Heart right ventricle (tissue), 16 donors: ENCODE measurements around the gene CEBPZ. TPM values are rescaled to one million over a fixed set of nuclear protein-coding genes. Genes with fewer than 3 reads are reported as not detected.
A peak's percentile ranks its signal among the peaks of the same experiment; 100 is the strongest.

ENCODE experiments used
- ATAC-seq, 8 donors: fragments of 200-7000 bp; cut with Tn5 transposase; one replicate each; pipeline ENCODE4 v1.9.1; 2020; ENCODE audit warnings: mild to moderate bottlenecking in 8 of 8, moderate library complexity in 8 of 8, moderate number of reproducible peaks in 1 of 8
- DNase-seq, 2 donors: peaks; one replicate each; pipeline ENCODE4 v3.0.0-alpha.2; 2020
- H3K27ac ChIP-seq, 10 donors: fragments of 200-600 bp; sonication (generic) in 2 of 10; one replicate each; pipeline versions ENCODE4 v1.5.0 to v1.8.0; 2020 to 2022; ENCODE audit warnings: mild to moderate bottlenecking in 3 of 10
- H3K27me3 ChIP-seq, 7 donors: fragments of 200-600 bp; one replicate each; pipeline ENCODE4 v1.8.0; 2021 to 2022; ENCODE audit warnings: mild to moderate bottlenecking in 2 of 7
- H3K36me3 ChIP-seq, 9 donors: fragments of 200-600 bp; sonication (generic) in 1 of 9; one replicate each; pipeline versions ENCODE4 v1.5.0 to v1.8.0; 2020 to 2022; ENCODE audit warnings: mild to moderate bottlenecking in 2 of 9
- H3K4me1 ChIP-seq, 9 donors: fragments of 200-600 bp; sonication (generic) in 1 of 9; one replicate each; pipeline versions ENCODE4 v1.5.0 to v1.8.0; 2020 to 2022; ENCODE audit warnings: mild to moderate bottlenecking in 4 of 9
- H3K4me3 ChIP-seq, 10 donors: fragments of 200-600 bp; sonication (generic) in 2 of 10; one replicate each; pipeline versions ENCODE4 v1.5.0 to v1.8.0; 2020 to 2022; ENCODE audit warnings: mild to moderate bottlenecking in 7 of 10, moderate library complexity in 2 of 10
- H3K9me3 ChIP-seq, 11 donors: fragments of 200-600 bp in 10 of 11; sonication (generic) in 2 of 11; one replicate each; pipeline versions ENCODE4 v1.5.0 to v1.8.0; 2013 to 2022; ENCODE audit warnings: mild to moderate bottlenecking in 2 of 11, control low read depth in 1 of 11, moderate library complexity in 1 of 11
- WGBS, 2 donors: extraction: QIAGEN DNeasy Blood & Tissue Kit; methylation state at CpG; one replicate each; pipeline ENCODE4 v1.1.7; 2013; ENCODE audit warnings: inconsistent platforms in 1 of 2; 5-methylcytosine and 5-hydroxymethylcytosine counted together
- intact Hi-C, 10 donors: fragments of 100-400 bp; cut with DNase I; formaldehyde crosslinking; loops; one replicate each; pipeline versions ENCODE4 v1.11.1 to v1.14.2; 2022
- polyA plus RNA-seq, 2 donors: library from polyadenylated mRNA; stranded (reverse); fragments of 200-250 nt; gene quantifications; one replicate each; pipeline ENCODE4 v1.2.3, GENCODE V29; 2013
- total RNA-seq, 10 donors: library from RNA; stranded (reverse); fragmentation: NEBNext Ultra II Directional in 3 of 10; extraction: Animal tissue kit (Norgen Biotek cat#: 25700) in 3 of 10; gene quantifications; one replicate each; pipeline versions ENCODE4 v1.2.1 to v1.2.4, GENCODE V29; 2021 to 2023
- TF ChIP-seq, protein P1 (sequence below), 9 donors: fragments of 200-600 bp; sonication (generic) in 2 of 9; IDR thresholded peaks; one replicate each; pipeline versions ENCODE4 v1.5.0 to v1.8.0; 2021 to 2022; ENCODE audit warnings: antibody characterized with exemption in 9 of 9, mild to moderate bottlenecking in 5 of 9, moderate library complexity in 1 of 9
- donor health status: Arrhythmogenic right ventricular cardiomyopathy.
- donor health status: ischemic (EF 13 %, LVEDD 7.1; RV severe dilation, severe dysfunction).
- donor health status: healthy with polysubstance abuse.
- donor health status: DM: no; HTN: yes; CAD: no.
- donor health status: DM: no; HTN: no; CAD: no.
- donor health status: ischemic (EF 25% LVEDD 6.9; RV normal size, moderate dysfunction).
- donor health status: ischemic (EF 25% LVEDD 5.7; RV mildly dilated, moderate dysfunction).
- donor health status: healthy.
- donor health status: DM: yes; HTN: yes; CAD: no.
- donor health status: Ischemic cardiomyopathy.
- donor health status: ischemic (EF 35%, LVEDD 5.7; RV mildly dilated, moderate dysfunction).
- donor health status: nonischemic (EF 11% LVEDD 7.7; RV severe dilation, severe dysfunction).
- donor health status: DM: yes; HTN: yes; CAD: no.
- donor health status: PGD.
- donor health status: ischemic (EF 29% LVEDD 5.4; RV normal size, mild dysfunction).
- donor health status: nonischemic (EF 23%, LVEDD 6.1; RV moderate dilation, normal function).

CEBPZ gene
- total and polyA plus RNA-seq, 12 donors = 22.4 to 42.9 (median 28.2) TPM

DNA sequence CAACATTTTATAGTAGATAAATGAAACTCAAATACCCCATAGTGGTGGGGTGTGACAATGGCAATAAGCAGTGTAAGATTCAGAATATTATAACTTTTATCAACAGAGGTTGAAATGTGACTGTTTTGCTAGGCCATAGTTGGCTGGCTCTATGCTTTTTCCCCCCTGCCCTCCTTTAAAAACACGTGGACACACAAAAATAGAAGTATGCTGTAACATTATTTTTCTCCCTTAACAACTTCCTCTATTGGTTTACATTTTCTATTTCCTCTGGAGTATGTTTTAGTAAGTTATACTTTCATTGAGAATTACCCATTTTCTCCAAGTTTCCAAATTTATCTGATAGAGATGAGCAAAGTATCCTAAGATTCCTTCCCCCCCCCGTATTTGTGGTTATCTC, 31.1 kb upstream of the CEBPZ start:
- ATAC-seq = no peak
- TF ChIP-seq, protein P1, sequence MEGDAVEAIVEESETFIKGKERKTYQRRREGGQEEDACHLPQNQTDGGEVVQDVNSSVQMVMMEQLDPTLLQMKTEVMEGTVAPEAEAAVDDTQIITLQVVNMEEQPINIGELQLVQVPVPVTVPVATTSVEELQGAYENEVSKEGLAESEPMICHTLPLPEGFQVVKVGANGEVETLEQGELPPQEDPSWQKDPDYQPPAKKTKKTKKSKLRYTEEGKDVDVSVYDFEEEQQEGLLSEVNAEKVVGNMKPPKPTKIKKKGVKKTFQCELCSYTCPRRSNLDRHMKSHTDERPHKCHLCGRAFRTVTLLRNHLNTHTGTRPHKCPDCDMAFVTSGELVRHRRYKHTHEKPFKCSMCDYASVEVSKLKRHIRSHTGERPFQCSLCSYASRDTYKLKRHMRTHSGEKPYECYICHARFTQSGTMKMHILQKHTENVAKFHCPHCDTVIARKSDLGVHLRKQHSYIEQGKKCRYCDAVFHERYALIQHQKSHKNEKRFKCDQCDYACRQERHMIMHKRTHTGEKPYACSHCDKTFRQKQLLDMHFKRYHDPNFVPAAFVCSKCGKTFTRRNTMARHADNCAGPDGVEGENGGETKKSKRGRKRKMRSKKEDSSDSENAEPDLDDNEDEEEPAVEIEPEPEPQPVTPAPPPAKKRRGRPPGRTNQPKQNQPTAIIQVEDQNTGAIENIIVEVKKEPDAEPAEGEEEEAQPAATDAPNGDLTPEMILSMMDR (IDR thresholded peaks at IDR 0.05) = no peak
- H3K27ac ChIP-seq = no peak overlapping the region
- no peaks in the 10 kb centered on the region for H3K27me3 ChIP-seq
- H3K9me3 ChIP-seq = no peaks in the 10 kb centered on the region
- H3K36me3 ChIP-seq = peaks cover 0 to 96% (median 14%) of the 10 kb centered on the region in 9 donors
- 68 to 78% methylated on average over 2 of the region's 2 CpGs for WGBS, 2 donors
- peaks cover 0 to 4% (median 0%) of the 10 kb centered on the region in 9 donors for H3K4me1 ChIP-seq
- intact Hi-C loops = no loop called here
- no peak for DNase-seq
- H3K4me3 ChIP-seq = no peak overlapping the region

DNA sequence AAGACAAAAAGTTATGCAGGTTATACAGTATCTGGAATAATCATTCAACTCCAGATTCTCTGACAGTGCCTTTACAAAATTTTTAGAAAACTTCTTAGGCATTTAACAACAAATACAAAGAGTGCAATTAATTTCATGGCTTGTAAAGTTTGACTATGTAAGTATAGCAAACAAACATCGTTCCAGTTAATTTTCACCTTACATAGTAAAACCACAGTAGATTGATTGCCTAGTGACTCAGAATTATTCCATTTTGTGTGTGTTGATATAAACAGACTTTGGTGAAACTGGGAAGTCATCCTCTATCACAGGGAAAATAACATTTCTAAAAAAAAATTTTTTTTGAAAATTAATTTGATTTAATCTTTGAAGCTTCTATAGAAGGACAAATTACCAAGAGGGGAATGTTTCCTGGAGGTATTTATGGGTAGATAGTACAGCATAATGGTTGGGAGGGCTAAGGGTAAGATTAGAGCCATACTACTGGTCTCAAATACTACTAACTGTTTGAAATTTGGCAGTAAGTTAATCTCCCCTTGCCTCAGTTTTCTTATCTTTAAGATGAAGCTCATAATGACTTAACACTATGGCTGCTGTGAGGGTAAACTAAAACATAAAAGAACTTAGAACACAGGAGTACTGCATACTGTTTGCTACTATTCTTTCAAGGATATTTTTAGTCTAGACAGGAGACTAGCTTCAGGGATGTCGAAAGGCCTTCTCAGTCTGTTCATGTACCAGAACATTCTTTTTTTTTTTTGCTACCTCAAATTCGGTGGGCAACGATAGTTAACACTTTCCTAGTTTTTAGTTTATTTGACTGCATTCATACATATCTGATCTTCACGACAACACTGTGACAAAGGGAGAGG, 19.7 kb upstream of the CEBPZ start:
- peaks cover 0 to 100% (median 40%) of the 10 kb centered on the region in 9 donors for H3K36me3 ChIP-seq
- 63 to 76% methylated on average over 5 of the region's 5 CpGs for WGBS, 2 donors
- H3K27ac ChIP-seq = no peak overlapping the region

DNA sequence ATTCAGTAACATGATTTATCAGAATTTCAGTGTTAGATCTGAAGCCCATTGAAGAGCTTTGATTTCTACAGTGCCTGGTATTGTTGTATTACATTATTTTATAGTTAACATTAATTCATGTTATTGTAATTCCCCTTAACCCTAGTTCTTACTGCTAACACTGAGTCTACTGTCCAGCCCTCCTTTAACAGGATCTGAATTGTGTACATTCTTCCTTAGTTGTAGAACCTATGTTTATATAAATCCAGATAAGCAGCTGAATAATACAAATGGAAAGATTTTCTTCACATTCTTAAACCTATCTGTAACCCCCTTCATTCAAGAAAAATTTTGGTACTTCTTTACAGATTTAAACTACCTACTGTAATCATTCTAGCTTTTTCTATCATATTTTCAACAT, 14.8 kb upstream of the CEBPZ start:
- no peak for ATAC-seq
- DNase-seq = no peak
- no peaks in the 10 kb centered on the region for H3K9me3 ChIP-seq
- H3K4me1 ChIP-seq = peaks cover 0 to 19% (median 5%) of the 10 kb centered on the region in 9 donors
- TF ChIP-seq, protein P1 (IDR thresholded peaks at IDR 0.05) = no peak
- H3K27ac ChIP-seq = no peak overlapping the region
- intact Hi-C loops = no loop called here
- peaks cover 0 to 100% (median 30%) of the 10 kb centered on the region in 9 donors for H3K36me3 ChIP-seq
- no peaks in the 10 kb centered on the region for H3K27me3 ChIP-seq
- no peak overlapping the region for H3K4me3 ChIP-seq

More for the DNA sequence above, 19.7 kb upstream of the CEBPZ start:
- no peak overlapping the region for H3K4me3 ChIP-seq
- no peaks in the 10 kb centered on the region for H3K9me3 ChIP-seq
- H3K4me1 ChIP-seq = no peaks in the 10 kb centered on the region
- TF ChIP-seq, protein P1 (IDR thresholded peaks at IDR 0.05) = no peak
- intact Hi-C loops = no loop called here
- no peaks in the 10 kb centered on the region for H3K27me3 ChIP-seq
- ATAC-seq (no peak), DNase-seq (no peak)

DNA sequence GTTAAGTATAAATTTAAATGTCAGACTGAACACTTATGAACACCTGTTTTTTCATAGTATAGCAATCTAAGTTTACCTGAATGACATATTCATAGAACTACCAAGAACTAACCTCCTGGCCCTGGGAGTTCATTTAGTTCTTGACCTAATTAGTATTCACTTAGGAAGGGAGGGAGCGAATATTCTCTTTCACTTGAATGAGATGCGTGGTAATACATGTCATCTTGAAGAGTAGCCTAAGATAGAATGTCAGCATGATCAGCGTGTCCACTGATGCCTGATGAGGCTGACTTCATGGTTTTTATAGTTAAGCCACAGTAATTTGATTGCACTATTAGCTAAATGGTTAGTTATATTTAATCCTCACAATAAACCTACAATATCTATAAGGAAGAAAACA, 13.4 kb upstream of the CEBPZ start:
- H3K4me3 ChIP-seq = no peak overlapping the region
- DNase-seq = no peak
- H3K27ac ChIP-seq = peak overlapping the region in 2 of 10 donors; percentile 9 to 24
- no peaks in the 10 kb centered on the region for H3K27me3 ChIP-seq
- no peak for ATAC-seq
- WGBS, 2 donors = 68 to 85% methylated on average over 3 of the region's 3 CpGs
- H3K9me3 ChIP-seq = no peaks in the 10 kb centered on the region
- intact Hi-C loops = no loop called here
- H3K36me3 ChIP-seq = peaks cover 0 to 100% (median 34%) of the 10 kb centered on the region in 9 donors
- H3K4me1 ChIP-seq = peaks cover 0 to 19% (median 5%) of the 10 kb centered on the region in 9 donors
- TF ChIP-seq, protein P1 (IDR thresholded peaks at IDR 0.05) = no peak
